Measurements from ENCODE around the gene CALML5.
A peak's percentile ranks its signal among the peaks of the same experiment; 100 is the strongest.
"Not testable (repeated sequence)": the region's sequence is repeated elsewhere in the genome, so short reads cannot be mapped to it uniquely, and the experiment has no call there.

Gene CALML5

DNA sequence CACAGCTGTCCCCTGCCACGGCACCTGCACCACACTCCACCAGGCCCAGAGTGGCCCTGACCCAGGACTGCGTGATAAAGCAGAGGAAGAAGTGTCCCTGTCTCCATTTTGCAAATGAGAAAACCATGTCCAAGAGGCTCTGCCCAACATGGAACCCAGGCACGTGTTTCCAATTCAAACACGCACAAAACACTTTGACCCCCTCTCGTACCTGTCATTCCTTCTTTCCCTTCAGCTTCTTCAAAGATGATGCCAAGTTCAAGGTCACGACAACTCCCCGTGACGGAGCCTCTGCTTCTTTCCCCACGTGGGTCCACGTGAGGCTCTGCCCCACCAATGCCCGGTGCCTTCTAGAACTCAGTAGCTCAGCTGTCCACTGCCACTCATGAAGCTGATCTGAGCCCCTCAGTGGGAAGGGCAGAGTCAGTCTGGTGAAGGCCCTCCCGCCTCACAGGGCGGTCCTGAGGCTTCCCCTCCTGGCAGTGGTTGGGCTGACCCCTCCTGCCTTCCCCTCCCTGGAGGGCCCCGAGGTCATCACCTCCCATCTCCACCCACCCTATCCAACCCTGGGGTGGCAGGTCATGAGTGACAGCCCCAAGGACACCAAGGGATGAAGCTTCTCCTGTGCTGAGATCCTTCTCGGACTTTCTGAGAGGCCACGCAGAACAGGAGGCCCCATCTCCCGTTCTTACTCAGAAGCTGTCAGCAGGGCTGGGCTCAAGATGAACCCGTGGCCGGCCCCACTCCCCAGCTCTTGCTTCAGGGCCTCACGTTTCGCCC, 19.0 kb downstream of the CALML5 start:
- no peak for DNase-seq

DNA sequence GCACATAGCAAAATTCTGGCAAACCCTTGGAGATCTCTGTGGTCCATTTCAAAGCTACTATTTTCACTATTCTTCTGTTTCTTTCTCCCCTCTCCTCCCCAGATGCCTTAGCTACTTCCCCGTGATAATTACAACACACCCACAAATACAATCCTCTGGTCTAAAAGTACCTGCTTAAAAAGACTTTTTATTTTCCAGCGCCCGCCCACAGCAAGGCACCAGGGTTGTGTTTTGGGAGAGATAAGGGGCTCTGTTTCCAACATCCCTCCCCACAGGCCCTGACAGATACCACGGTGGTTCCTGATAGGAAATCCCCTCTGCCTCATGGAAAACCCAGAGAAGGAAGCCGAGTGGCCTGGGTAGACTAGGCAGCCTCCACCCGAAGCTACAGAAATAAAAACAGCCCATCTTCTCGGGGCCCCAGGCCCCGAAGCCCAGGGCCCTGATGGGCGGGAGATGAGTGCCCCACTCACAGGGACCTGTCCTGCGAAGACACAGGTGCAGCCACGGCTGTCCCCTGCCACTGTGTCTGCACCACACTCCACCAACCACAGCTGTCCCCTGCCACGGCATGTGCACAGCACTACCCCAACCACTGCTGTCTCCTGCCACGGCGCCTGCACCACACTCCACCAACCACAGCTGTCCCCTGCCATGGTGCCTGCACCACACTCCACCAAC, 19.7 kb downstream of the CALML5 start:
- no peak for DNase-seq

DNA sequence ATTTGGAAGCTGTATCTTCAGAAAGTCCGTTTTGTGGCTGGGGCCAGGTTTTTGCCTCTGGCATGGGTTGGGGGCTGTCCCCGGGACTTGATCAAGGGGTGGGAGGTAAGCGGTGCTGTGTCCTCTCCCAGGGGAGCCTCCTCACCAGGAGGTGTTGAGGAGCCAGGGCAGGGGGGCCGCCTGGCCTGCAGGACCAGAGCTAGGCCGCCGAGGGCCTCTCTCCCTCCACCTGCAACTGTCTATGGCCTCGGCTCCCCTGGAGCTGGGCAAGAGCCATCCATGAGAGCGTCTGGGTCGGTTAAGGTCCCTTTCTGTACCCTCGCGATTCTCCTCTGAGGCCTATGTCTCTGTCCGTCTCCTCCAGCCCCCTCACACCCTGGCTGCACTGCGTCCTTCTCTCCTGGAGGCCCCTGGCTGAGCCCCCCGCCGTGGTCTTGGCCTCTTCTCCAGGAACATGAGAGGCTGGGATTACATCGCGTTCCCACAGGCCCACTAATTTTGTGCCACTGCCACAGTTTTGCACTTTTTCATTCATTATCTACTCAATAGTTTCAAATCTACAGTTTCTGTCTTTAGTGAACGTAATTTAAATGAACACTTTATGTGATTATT, 20.6 kb downstream of the CALML5 start:
- DNase-seq, result no peak

DNA sequence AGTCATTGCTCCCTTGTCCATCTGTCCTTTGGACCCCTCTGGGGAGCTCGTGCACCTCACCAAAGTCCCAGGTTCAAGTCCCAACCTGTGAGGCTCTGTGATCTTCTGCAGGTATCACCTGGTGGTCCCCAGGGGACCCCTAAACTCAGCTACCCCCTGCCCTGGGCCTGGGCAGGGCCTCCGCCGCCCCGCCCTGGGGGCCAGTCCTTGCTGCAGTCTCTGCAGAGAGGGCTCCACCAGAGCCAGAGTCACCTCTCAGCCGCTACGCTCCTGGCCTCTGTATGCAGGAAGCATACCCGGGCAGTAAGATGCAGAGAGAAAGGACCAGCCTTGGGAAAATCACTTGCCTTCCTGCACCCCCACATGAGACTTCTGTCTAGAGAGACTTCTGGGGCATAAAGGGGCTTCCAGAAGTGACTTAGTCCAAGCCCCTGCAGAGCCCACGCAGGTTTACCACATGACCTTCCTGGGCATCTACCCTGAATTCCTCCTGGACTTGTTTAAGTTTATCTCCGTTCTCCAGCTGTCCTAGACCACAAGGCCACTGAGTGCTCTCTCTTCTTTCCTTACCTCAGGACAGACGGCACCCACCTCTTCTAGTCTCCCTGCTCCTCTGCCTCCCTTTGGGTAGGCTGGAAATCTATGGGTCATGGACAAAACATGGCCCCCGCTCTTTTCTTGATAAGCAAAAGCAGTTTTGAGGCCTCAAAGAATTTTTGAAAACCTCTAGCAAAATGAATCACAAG, 21.2 kb downstream of the CALML5 start:
- no peak for DNase-seq

DNA sequence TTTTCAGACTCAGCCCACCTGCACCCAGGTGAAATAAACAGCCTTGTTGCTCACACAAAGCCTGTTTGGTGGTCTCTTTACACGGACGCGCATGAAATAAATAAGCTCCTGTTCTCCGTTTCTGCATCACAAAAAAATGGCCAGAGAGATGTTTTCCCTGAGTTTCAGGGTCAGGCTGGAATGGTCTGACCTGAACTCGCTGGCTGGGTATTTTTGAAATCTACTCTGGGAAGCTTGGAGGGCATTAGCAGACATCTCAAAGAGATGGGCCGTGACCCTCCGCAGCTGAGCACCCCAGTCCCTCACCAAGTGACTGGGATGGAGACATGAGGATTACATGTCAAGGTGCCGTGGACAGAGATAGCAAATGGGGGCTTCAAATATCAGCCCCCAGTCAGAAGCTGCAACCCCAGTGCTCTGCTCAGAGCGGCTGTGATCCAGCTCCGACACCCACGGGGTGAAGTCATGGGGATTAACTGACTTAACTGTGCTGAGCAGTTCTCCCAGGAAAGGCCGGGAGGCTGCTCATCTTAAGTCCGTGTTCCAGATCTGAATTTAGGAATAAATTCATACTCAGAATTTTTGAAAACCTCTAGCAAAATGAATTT, 22.3 kb downstream of the CALML5 start:
- DNase-seq, result no peak

DNA sequence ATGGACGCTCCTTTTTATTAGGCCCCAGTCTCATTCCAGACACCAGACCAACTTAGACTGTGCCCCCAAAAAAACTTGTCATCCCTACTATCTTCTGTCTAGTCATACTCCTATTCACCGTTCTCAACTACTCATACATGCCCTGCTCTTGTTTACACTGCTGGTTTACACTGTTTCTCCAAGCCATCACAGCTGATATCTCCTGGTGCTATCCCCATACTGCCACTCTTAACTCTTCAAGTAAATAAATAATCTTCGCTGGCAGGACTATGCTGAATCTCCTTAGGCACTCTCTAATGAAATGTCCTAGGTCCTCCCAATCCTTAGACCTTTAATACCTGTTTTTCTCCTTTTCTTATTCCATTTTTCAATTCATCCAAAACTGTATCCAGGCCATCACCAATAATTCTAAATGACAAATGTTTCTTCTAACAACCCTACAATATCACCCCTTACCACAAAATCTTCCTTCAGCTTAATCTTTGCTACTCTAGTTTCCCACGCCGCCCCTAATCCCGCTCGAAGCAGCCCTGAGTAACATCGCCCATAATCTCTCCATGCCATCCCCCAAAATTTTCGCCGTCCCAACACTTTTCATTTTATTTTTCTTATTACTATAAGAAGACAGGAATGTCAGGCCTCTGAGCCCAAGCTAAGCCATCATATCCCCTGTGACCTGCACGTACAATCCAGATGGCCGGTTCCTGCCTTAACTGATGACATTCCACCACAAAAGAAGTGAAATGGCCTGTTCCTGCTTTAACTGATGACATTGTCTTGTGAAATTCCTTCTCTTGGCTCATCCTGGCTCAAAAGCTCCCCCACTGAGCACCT, 23.2 kb downstream of the CALML5 start:
- not testable (repeated sequence) for DNase-seq

DNA sequence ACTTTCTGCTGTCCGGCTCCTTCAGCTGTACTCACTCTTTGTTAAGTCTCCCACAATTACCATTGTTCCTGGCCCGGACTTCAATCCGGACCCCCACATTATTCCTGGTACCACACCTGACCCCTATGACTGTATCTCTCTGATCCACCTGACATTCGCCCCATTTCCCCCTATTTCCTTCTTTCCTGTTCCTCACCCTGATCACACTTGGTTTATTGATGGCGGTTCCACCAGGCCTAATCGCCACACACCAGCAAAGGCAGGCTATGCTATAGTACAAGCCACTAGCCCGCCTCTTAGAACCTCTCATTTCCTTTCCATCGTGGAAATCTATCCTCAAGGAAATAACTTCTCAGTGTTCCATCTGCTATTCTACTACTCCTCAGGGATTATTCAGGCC, 24.3 kb downstream of the CALML5 start:
- DNase-seq, result not testable (repeated sequence)

DNA sequence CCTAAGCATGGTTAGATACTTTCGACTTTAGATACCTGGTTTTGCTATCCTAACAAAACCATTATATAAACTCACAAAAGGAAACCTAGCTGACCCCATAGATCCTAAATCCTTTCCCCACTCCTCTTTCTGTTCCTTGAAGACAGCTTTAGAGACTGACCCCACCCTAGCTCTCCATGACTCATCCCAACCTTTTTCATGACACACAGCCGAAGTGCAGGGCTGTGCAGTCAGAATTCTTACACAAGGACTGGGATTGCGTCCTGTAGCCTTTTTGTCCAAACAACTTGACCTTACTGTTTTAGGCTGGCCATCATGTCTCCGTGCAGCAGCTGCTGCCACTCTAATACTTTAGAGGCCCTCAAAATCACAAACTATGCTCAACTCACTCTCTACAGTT, 24.7 kb downstream of the CALML5 start:
- DNase-seq, result not testable (repeated sequence)

DNA sequence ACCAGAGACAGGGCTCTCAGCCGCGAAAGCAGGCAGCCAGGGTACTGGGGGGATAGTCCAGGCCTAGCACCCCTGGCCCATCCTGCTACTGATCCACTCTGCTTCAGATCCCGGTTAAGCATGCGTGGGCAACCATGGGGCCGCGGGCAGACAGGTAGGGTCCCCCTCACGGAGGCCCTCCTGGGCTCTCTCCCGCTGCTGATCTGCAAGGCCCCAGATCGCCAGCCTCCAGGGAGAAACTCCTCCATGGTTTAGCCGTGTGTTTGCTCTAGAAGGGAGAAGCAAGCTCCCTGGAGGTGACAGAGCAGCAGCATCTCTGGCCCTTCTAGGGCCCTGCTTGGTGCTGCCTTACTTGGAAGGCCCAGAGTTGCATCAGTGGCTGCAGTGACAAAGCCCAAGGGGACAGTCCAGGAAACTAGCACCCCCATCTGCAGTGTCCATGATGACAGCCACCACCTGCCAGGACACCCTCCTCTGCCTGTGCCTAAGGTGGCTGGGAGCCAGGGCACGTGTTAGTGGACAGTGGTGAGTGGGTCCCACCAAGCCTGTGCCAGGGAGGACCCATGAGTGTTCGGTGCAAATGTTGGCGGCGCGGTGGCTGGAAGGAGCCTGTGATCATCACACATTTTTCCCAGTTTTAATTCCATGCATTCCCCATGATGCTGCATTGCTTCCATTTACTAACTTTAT, 29.2 kb downstream of the CALML5 start:
- no peak for DNase-seq

DNA sequence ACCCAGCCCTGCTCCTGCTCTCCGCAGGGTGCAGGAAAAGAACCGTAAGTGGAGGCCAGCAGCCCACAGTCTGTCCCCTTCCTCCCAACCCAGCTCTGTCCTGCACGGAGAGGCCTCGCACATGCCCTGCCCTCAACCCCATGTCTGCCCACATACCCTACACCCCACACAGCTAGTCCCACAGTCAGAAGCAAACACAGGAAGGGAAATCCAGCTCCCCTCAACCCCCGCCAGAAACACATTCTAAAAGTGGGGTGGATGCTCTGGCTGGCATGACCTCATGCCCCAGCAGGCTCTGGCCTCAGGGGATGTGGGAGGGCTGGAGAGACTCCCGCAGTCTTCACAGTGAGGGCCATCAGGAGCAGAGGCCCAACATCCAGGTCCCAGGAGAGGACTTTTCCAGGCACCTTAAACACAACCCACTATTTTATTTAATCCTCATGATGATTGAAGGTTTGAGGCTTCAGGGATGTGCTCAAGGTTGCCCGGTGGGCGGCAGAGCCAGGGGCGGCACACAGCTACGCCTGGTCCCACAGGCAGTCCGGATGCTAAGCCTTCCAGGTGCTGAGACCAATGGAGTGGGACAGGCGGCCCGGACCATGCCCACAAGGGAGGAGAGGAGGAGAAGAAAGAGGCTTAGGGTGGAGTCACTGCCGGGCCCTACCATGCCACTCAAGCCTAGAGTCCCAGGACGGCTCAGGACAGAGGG, 29.9 kb downstream of the CALML5 start:
- no peak for DNase-seq

DNA sequence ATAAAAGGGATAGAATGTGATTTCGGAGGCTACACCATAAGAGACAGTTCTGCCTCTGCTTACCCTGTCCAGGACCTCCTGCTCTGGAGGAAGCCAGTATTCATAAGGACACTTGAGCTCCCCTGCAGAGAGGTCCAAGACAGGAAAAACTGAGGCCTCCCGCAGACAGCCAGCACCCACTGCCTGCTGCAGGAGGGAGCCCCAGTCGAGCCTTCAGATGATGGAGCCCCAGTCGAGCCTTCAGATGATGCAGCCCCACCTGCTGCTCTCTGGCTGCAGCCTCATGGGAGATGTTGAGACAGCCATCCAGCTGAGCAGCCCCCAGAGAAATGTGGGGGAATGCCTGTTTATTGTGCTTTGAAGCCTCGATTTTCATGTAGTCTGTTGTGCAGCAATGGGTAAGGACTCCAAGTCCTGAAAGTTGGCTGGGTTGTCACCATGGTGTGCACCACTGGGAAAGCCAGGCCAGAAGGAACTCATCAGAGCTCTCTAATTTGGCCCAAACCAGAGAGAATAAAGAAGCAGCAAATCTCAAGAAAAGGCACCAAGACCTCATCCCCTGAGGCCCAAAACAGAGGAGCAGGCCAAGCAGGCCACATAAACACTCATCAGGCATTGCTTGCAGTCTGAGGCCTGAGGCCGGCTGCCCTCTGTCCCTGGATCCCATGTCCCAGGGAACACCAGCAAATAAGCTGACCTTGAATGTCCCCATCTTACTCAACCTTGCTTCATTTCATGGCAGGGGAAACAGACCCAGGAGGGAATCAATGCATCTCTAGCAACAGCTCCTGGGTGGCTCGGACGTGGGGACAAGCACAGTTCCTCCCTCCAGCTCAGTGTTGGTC, 30.9 kb downstream of the CALML5 start:
- DNase-seq, result no peak

DNA sequence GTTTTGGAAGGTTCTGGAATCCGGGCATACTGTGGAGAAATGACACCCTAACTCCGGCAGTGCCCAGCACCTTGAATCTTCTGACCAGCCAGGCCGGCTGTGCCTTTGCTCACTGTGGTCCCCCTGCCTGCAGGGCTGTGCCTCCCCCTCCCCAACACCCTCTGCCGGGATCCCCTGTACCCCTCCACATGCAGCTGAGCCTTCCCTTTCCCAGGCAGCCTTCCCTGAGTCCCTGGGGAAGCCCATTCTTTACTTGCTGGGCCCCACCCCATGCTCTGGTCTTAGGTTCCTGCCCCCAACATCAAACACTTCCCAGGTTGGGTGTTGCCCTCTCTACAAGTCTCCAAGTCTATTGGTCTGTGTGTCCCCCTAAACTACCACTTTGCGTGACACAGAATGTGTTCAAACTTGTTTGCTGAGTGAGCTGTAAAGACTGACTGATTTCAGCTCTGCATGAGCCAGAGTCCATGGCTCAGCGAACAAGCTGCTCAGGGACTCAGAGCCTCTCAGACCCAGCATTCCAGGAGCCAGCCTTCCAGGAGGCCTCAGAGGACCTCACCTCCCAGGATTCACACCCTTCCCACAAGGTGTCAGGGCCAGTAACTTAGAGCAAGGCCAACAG, 31.6 kb downstream of the CALML5 start:
- DNase-seq, result no peak

DNA sequence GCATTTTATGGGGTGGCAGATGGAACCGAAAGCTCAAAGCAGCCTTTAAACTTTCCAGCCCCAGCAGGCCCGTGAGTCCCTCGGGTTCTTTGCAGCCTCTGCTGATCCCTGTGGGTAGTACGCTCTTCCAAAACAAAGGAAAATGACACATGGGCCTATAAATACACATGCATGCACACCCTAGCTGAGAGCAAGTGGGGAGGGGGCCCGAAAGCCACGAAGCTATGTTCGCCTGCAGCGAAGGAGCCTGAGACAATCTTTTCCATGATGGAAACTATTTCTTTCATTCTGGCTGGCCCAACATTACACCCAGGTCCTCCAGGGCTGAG, 32.2 kb downstream of the CALML5 start:
- peak; percentile 23 for DNase-seq

DNA sequence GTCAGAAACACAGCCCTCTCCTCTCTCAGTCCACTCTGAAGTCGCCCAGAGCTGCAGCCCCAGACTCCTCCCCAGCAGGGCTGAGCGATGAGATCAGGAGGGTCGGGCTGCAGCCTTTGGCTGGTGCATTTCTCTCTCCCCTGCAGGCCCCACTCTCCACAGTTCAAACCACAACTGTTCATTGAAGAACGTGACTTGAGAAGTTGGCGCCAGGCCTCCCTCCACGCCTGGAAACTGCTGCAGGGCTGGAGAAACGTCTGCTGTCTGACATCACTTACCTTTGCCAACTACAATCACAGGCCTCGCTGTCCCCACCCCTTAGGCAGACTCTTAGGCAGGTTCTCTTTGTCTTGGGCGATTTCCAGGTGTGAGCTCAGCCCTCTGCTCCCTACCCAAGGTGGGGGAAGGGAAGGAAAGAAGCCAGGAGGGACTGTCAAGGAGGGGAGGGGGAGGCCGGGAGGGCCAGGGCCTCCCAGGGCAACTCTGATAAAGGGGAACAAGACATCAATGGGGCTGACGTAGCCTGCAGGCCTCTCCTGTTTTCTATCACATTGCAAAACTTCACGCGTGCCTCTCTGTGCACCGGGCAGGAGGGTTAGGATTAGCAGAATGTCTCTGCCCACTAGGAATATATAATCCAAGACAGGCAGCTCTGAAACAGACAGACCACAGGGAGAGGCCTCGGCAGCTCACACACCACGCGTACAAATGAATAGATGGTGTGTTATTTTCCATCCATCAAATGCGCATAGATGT, 32.7 kb downstream of the CALML5 start:
- DNase-seq, result peak; percentile 71

DNA sequence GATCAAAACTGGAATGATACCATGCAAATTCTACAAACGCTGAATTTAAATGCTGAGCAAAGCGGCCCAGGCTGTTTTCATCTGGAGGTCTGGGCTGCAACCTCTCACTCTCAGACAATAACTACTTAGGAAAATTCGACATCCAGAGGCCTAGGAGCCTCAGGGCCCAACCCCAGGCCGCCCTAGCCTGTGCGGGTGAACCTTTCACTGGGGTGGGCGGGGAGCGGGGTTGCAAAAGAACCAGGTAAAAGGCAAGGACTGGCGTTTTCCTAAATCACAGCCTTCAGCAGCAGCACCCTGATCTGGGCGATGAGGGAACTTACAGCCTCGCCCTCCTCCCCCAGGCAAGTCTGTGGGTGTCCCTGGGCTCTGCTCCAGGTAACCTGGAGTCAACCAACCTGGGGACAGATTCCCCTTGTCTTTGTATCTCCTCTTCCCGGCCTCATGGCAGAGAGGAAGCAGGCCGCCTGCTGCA, 33.4 kb downstream of the CALML5 start:
- DNase-seq, result no peak

DNA sequence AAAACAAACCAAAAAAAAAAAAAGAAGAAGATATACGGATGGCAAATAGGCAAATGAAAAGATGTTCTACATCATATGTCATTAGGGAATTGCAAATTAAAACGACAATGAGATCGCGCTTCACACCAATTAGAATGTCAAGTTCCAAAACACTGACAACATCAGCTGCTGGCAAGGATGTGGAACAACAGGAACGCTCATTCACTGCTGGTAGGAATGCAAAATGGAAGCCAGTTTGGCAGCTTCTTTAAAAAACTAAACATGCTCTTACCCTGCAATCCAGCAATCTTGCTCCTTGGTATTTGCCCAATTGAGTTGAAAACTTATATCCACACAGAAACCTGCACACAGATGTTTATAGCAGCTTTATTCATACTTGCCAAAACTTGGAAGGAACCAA, 34.8 kb downstream of the CALML5 start:
- DNase-seq, result peak; percentile 15

DNA sequence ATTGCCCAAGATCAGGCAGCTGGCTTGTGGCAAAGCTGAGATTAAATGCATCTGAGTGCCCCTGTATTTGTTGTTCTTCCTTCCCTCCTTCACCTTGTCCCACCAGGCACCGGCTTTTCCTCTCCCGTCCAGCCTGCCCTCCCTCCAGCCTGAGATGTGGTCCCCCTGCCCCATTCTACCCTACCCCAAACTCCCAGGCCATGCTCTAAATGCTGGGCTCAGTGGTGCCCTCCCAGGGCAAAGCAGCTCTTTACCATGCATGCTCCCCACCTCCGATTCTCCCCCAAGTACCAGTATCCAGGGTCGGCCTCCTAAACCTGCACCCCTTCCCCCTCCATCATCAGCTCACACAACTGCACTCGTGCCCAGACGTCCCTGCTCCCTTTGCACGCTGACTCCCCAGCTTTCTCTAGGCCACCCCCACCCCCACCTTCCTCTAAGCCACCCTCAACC, 36.5 kb downstream of the CALML5 start:
- no peak for DNase-seq
